ENCODE measurements around the gene FRMD8.

The FRMD8 gene

GRCh38 chr11:65393513-65394079 lies 7.2 kb downstream of the FRMD8 start:
- no peak for TF ChIP-seq CTCF (IDR thresholded peaks at IDR 0.05; ENCODE audit: low read length, missing control alignments)
- no peak for DNase-seq (ENCODE audit: low read depth)
- H3K4me3 ChIP-seq (replicated peaks; ENCODE audit: low read depth, low read length), result no peak overlapping the region

GRCh38 chr11:65394125-65394536 lies 7.7 kb downstream of the FRMD8 start:
- H3K4me3 ChIP-seq (replicated peaks; ENCODE audit: low read depth, low read length), result no peak overlapping the region
- no peak for DNase-seq (ENCODE audit: low read depth)
- TF ChIP-seq CTCF (IDR thresholded peaks at IDR 0.05; ENCODE audit: low read length, missing control alignments), result no peak

- TF ChIP-seq CTCF (IDR thresholded peaks at IDR 0.05; ENCODE audit: low read length, missing control alignments), result no peak
- H3K4me3 ChIP-seq (replicated peaks; ENCODE audit: low read depth, low read length), result no peak overlapping the region
- no peak for DNase-seq (ENCODE audit: low read depth)
Observed at GRCh38 chr11:65395961-65396530, 9.6 kb downstream of the FRMD8 start.

GRCh38 chr11:65396769-65397745 lies 10.6 kb downstream of the FRMD8 start:
- no peak for TF ChIP-seq CTCF (IDR thresholded peaks at IDR 0.05; ENCODE audit: low read length, missing control alignments)
- DNase-seq (ENCODE audit: low read depth), result no peak
- no peak overlapping the region for H3K4me3 ChIP-seq (replicated peaks; ENCODE audit: low read depth, low read length)

- no peak overlapping the region for H3K4me3 ChIP-seq (replicated peaks; ENCODE audit: low read depth, low read length)
- no peak for DNase-seq (ENCODE audit: low read depth)
- no peak for TF ChIP-seq CTCF (IDR thresholded peaks at IDR 0.05; ENCODE audit: low read length, missing control alignments)
Observed at GRCh38 chr11:65398362-65398910, 12.0 kb downstream of the FRMD8 start.

DNA sequence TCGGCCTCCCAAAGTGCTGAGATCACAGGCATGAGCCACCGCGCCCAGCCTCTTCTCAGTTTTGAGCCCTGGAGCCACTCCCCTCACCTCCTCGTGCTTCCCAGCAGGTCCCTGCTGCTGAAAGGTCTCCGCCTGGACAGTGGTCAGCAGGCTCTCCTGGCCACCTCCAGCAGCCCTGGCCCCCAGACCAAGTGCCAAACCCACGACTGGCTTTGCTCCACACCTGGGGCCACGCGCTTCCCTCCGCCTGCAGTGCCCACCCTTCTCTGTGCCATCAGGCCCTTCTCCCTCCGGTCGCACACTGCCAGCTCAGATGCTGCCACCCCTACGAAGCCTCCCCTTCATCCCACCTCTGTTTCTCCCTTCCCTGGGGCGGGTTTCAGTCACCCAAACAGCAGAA lies 12.8 kb downstream of the FRMD8 start:
- DNase-seq (ENCODE audit: low read depth), result no peak
- TF ChIP-seq CTCF (IDR thresholded peaks at IDR 0.05; ENCODE audit: low read length, missing control alignments), result no peak
- H3K4me3 ChIP-seq (replicated peaks; ENCODE audit: low read depth, low read length), result no peak overlapping the region

Data from fibroblast of pulmonary artery (primary cell).